ENCODE data around the gene ATXN7L1.
"Not testable (repeated sequence)": the region's sequence is repeated elsewhere in the genome, so short reads cannot be mapped to it uniquely, and the experiment has no call there.

Gene ATXN7L1

GRCh38 chr7:105613611-105614330 lies 262.6 kb downstream of the ATXN7L1 start:
- DNase-seq (ENCODE audit: low spot score), result no peak

DNA sequence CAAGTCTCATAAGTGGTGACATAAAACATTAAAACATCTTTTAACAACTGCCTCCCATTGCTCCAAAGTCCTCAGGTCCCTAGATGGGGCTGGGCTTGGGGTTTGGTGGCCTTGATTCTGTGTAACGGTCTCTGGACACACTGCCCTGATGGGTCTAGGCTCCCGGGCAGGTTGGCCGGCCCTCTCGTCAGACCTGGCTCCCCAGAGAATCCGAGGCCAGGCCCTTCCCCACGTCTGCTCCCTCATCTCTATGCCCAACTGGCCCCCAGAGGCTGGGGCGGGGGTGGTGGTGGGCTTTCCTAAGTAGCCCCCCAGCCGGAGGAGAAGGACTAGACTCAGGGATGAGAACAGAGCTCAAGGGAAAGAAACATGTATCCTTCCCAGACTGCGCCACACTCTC lies 263.6 kb downstream of the ATXN7L1 start:
- DNase-seq (ENCODE audit: low spot score), result no peak

DNA sequence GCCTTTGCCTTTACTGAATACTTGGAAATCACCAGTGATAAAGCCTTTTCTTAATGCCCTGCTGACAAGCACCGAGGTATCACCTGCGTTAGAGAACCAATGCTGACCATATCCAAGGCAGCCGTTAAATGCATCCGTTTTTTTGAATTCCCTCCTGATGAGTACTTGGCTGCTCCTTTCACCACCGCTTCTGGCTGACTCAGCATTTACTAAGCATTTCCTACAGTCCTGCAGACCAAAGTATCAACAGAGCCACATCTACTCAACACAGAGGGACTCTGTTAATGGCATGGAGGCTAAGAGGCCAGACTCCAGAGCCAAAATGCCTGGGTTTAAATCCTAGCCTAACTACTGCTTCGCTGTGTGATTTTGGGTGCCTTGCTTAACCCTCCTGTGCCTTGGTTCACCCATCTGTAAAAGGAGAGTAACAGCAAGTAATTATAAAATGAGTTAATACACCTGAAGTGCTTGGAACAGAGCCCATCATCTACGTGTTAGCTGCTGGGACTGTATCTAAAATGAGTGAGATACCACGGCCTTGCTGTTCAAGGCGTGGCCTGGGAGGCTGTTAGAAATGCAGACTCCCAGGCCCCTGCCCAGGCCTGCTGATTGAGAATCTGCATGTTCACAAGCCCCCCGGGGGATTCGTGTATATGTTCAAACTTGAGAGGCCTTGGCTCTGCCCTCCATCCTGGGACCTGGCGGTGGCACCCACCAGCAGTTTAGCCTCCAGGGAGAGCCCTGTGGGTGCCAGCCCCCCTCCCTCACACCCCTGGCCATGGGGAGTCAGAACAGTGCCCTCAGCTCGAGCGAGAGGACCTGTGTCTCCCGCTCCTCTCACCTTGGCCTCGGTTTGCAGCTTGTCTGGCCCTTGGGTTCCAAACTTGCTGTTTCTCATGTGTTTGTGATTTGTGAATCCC lies 264.3 kb downstream of the ATXN7L1 start:
- DNase-seq (ENCODE audit: low spot score), result no peak

- peak; percentile 20 for DNase-seq (ENCODE audit: low spot score)
Measured at GRCh38 chr7:105610165-105610930, 266.1 kb downstream of the ATXN7L1 start.

DNA sequence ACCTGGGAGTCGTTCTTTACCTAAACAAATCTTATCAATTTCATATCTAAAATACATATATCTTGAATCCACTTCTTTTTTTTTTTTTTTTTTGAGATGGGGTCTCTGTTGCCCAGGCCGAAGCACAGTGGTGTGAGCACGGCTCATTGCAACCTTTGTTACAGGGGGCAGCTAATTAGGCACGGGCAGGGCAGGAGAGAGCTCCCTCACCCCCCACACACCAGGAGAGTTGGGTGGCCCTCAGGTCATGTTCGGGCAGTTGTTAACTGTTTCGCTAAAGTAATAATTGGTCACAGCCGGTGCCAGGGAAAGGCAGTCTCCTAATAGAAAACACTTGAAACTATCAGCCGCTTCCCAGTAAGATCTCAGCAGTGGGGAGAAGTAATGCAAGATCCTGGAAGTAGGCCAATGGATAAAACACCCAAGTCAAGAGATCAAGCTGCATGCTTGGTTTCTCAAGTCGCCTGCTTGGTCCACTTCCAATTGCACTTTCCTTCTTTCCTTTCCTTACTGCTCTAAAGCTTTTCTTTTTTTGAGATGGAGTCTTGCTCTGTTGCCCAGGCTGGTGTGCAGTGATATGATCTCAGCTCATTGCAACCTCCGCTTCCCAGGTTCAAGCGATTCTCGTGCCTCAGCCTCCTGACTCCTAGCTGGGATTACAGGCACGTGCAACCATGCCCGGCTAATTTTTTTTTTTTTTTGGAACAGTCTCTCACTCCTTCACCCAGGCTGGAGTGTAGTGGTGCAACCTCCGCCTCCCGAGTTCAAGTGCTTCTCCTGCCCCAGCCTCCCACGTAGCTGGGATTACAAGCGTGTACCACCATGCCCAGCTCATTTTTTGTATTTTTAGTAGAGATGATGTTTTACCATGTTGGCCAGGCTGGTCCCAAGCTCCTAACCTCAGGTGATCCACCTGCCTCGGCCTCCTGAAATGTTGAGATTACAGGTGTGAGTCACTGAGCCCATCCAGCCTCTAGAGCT lies 273.8 kb downstream of the ATXN7L1 start:
- no peak for DNase-seq (ENCODE audit: low spot score)

DNA sequence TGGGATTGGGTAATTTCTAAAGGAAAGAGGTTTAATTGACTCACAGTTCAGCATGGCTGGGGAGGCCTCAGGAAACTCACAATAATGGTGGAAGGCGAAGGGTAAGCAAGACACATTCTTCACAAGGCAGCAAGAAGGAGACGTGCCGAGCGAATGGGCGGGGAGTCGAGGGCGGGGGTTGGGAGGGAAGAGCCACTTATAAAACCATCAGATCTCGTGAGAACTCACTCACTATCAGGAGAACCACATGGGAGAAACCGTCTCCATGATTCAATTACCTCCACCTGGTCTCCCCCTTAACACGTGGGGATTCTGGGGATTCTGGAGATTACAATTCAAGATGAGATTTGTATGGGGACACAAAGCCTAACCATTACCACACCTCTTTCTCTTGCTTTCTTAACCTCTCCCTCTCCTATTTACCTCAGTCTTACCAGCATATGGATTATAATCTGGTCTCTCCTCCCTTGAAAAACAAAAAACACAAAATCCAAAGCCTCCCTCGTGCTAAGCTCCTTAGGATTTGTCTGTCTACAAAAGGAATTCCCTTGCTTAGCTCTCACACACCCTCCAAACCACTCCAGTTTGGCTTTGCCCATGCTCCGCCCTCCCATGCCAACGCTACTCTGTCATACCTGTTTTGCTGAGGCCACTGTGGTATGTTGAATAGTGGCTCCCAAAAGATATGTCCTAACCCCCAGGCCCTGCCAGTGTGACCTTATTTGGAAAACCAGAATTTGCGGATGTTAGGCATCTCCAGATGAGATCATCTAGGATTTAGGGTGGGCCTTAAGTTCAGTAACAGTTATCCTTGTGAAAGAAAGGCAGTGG lies 275.5 kb downstream of the ATXN7L1 start:
- no peak for DNase-seq (ENCODE audit: low spot score)

GRCh38 chr7:105599551-105599950 lies 276.8 kb downstream of the ATXN7L1 start:
- DNase-seq (ENCODE audit: low spot score), result no peak

- DNase-seq (ENCODE audit: low spot score), result not testable (repeated sequence)
Measured at GRCh38 chr7:105599080-105599479, 277.3 kb downstream of the ATXN7L1 start.

- DNase-seq (ENCODE audit: low spot score), result no peak
Measured at GRCh38 chr7:105596866-105597265, 279.5 kb downstream of the ATXN7L1 start.

DNA sequence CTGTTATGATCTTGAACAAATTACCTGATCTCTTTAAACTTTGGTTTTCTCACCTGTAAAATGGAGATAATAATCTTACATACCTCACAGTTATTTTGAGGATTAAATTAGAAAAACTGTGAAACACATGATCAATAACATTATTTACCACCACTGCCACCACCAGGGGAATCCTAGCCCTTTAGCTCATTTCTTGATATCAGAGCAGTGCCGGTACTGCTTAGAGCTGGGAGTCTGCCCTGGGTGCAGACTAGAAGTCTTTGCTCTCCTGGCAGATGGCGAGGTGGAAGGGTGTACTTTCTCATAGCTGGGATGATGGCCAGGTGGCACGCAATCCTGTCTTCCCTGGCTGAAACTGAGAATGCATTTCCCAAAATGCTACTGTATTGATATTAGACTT lies 282.4 kb downstream of the ATXN7L1 start:
- DNase-seq (ENCODE audit: low spot score), result no peak

DNA sequence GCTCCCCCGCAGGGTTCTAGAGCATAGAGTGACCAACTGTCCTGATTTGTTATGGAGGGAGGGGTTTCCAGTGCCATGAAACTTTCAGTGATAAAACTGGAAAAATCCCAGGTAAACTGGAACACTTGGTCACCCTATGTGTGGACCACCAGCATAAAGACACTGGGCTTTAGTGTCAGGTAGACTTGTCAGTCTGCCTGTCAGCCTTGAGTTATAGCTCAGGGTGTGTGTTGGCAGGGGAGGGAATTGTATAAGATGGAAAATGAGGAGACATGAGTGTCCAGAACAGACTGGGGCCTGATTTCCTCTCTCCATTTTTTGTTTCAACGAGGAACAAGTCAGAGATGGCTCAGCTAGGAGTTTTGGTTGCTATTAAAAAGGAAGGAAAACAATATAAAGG lies 284.9 kb downstream of the ATXN7L1 start:
- no peak for DNase-seq (ENCODE audit: low spot score)

- DNase-seq (ENCODE audit: low spot score), result no peak
Measured at GRCh38 chr7:105590793-105591192, 285.6 kb downstream of the ATXN7L1 start.

DNA sequence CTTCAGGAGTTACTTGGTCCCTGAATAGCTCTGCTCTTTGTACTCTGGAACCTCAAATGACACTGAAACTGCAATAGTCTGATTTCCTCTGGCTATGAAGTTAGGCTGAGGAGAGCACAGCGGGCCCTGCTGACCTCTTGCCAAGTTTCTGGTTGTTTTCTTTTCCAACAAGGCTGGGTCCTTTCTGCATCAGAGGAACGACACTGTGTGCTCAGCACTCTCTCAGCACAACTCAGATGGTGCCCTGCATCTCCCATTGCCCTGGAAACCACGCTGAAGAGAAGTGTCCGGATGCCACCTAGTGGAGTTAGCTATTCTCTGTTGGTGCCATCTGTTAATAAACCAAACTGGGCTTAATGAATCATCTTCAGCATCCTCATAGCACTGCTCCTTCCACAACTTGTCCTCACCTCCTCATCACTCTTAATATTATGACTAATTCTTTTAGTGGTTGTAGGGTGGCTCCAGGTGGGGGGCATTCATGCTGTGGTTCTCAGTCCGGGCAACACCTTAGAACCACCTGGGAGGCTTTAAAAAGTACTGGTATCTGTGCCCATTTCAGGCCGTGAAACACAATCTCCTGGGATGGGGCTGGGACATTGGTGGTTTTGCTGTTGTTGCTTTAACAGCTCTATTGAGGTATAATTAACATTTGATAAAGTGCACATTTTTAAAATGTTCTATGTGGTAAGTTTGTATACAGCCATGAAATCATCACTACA lies 286.9 kb downstream of the ATXN7L1 start:
- peak; percentile 95 for DNase-seq (ENCODE audit: low spot score)

GRCh38 chr7:105587909-105588635 lies 288.3 kb downstream of the ATXN7L1 start:
- DNase-seq (ENCODE audit: low spot score), result no peak

DNA sequence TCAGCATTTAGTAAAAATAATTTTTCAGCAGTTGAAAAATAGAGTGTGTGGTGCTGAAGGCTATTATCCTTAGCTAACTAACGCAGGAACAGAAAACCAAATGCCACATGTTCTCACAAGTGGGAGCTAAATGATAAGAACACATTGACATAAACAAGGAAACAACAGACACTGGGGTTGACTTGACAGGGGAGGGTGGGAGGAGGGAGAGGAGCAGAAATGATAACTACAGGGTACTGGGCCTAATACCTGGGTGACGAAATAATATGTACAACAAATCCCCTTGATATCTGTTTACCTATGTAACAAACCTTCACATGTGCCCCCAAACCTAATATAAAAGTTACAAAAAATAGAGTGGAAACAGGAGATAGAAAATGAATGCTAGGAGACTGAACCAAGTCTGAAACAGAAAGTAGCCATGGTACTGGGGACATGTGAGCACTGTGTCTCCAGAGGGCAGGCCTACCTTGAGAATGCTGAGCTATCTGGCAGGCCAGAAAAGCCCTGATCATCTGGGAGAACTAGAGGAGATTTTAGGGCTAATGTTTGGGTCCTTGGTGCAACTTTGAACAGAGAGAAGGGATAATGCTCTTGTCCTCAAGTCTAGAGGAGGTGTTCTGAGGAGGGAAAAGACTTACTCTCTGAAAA lies 290.4 kb downstream of the ATXN7L1 start:
- DNase-seq (ENCODE audit: low spot score), result no peak

DNA sequence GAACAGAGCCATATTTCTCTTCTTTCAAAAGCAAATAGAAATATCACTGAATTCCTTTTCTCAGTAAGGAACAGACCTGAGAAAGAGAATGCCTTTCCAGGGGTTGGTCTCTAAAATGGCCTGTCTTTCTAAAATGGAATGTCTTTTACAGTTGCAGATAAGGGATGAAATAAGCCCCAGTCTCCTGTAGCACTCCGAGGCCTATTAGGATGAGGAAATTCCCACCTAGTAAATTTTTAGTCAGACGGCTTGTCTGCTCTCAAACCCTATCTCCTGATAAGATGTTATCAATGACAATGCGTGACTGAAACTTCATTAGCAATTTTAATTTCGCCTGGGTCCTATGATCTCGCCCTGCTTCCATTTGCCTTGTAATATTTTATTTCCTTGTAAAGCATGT lies 292.2 kb downstream of the ATXN7L1 start:
- no peak for DNase-seq (ENCODE audit: low spot score)

DNA sequence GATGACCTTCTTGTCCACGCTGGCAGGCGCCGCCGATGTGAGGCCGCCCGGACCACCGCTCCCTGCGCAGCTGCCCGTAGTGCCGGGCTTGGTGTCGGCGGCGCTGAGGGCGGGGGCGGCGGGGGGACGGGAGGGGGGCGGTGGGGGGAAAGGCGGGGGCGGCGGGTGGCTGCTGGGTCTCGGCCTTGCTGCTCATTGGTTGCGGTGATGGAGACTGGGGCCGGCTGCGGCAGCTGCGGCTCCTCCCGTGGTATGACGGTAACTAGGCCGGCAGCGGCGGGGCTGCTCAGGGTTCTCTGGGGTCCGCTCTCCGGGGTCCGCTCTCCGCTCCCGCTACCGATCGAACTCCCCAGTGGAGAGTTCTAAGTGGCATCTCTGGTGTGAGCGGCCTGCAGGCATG lies 293.3 kb downstream of the ATXN7L1 start:
- DNase-seq (ENCODE audit: low spot score), result no peak

- peak; percentile 90 for DNase-seq (ENCODE audit: low spot score)
Measured at GRCh38 chr7:105581066-105581811, 295.2 kb downstream of the ATXN7L1 start, which contains the start of gene EFCAB10. EFCAB10 (minus strand) TSS chr7:105581493; CDS start chr7:105581463, 30 bp downstream.
